HepG2 (cell line): ENCODE results near the gene LOXL3. TPM values are rescaled to one million over a fixed set of nuclear protein-coding genes. Genes with fewer than 3 reads are reported as not detected.

Experiments
- CHCHD3 ChIP-seq: sonication (generic); formaldehyde crosslinking; IDR thresholded peaks from 2 replicates; pipeline ENCODE4 v1.8.0; 2022; ENCODE audit warnings: mild to moderate bottlenecking, missing genetic modification reagents, moderate library complexity
- FOXP4 ChIP-seq: sonication (generic); formaldehyde crosslinking; IDR thresholded peaks from 2 replicates; pipeline ENCODE4 v1.4.0; 2020; ENCODE audit warnings: missing genetic modification reagents
- MTA1 ChIP-seq: sonication (generic); formaldehyde crosslinking; IDR thresholded peaks from 2 replicates; pipeline ENCODE4 v1.4.0; 2020; ENCODE audit warnings: missing genetic modification reagents, mild to moderate bottlenecking, borderline replicate concordance
- NFKBIZ ChIP-seq: IDR thresholded peaks from 2 replicates; pipeline ENCODE4 v1.6.1; 2018; ENCODE audit warnings: missing genetic modification reagents, missing compliant biosample characterization
- RELA ChIP-seq: sonication (generic); formaldehyde crosslinking; IDR thresholded peaks from 2 replicates; pipeline ENCODE4 v1.4.0; 2020; ENCODE audit warnings: missing genetic modification reagents
- SETDB1 ChIP-seq: sonication (generic); formaldehyde crosslinking; IDR thresholded peaks from 2 replicates; pipeline ENCODE4 v1.5.1; 2020; ENCODE audit warnings: missing genetic modification reagents, mild to moderate bottlenecking, borderline replicate concordance
- ZHX2 ChIP-seq, 2 experiments: sonication (generic) in 1 of 2; formaldehyde crosslinking in 1 of 2; IDR thresholded peaks; 2 replicates each; pipeline versions ENCODE4 v1.6.1 to v1.9.0; 2014 to 2022; ENCODE audit warnings: antibody characterized with exemption in 1 of 2, borderline replicate concordance in 1 of 2, inconsistent platforms in 1 of 2, low read depth in 1 of 2, missing genetic modification reagents in 1 of 2
- ZNF138 ChIP-seq: sonication (generic); formaldehyde crosslinking; IDR thresholded peaks from 2 replicates; pipeline ENCODE4 v1.5.0; 2020; ENCODE audit warnings: mild to moderate bottlenecking, low read depth, missing genetic modification reagents
- ZNF234 ChIP-seq: sonication (generic); formaldehyde crosslinking; conservative IDR thresholded peaks from 2 replicates; pipeline ENCODE4 v1.5.1; 2020; ENCODE audit warnings: mild to moderate bottlenecking, missing genetic modification reagents
- ZNF383 ChIP-seq: sonication (generic); formaldehyde crosslinking; IDR thresholded peaks from 2 replicates; pipeline ENCODE4 v1.4.0; 2020; ENCODE audit warnings: missing genetic modification reagents, mild to moderate bottlenecking, borderline replicate concordance
- ZNF644 ChIP-seq: IDR thresholded peaks from 2 replicates; pipeline ENCODE4 v1.6.1; 2016; ENCODE audit warnings: low read depth
- ZNF646 ChIP-seq: sonication (generic); formaldehyde crosslinking; IDR thresholded peaks from 2 replicates; pipeline ENCODE4 v1.9.0; 2021; ENCODE audit warnings: mild to moderate bottlenecking, missing genetic modification reagents
- ZNF713 ChIP-seq: sonication (generic); formaldehyde crosslinking; IDR thresholded peaks from 2 replicates; pipeline ENCODE4 v1.4.0; 2020; ENCODE audit warnings: mild to moderate bottlenecking, missing genetic modification reagents
- polyA plus RNA-seq, 8 experiments: library from polyadenylated mRNA; depleted of rRNA in 3 of 8; stranded (reverse) in 7 of 8; unstranded in 1 of 8; fragments of >200 nt; fragmentation: Illumina TruSeq in 4 of 8; extraction: Trizol in 4 of 8; gene quantifications; 2 replicates each; pipeline versions ENCODE4 v1.2.1 to v1.2.3, GENCODE V29; 2011 to 2016; ENCODE audit warnings: low read depth in 4 of 8, missing spikeins in 1 of 8, mixed read lengths in 1 of 8; ENCODE audit not compliant: insufficient read depth in 1 of 8
- total RNA-seq, 5 experiments: library from RNA; depleted of rRNA; stranded (reverse); fragments of >200 nt; fragmentation: Illumina TruSeq; extraction: Trizol; gene quantifications; 2 replicates each; pipeline ENCODE4 v1.2.3, GENCODE V29; 2016; ENCODE audit warnings: low read depth in 1 of 5

Gene LOXL3
- total and polyA plus RNA-seq, 2 of the 13 experiments (the other 11 are each of a cell fraction or from before 2014, with no cell fraction given): 0.55 to 6.5 TPM

GRCh38 chr2:74502147-74502719 lies 51.5 kb downstream of the LOXL3 start (continued):
- TF ChIP-seq FOXP4: no peak
- peak; percentile 69; the same call in 1 of the 2 replicates for TF ChIP-seq NFKBIZ (CRISPR knock-in tag)
- no peak for TF ChIP-seq ZHX2 (IDR thresholded peaks at IDR 0.05; ENCODE audit: low read depth)
- no peak for TF ChIP-seq ZHX2 (CRISPR knock-in tag; IDR thresholded peaks at IDR 0.05; ENCODE audit: borderline replicate concordance)
- 0 out of 2 replicates have a peak, but pooled peaks have one; percentile 15 for TF ChIP-seq ZNF383 (CRISPR knock-in tag)
- 0 out of 2 replicates have a peak, but pooled peaks have one; percentile 81 for TF ChIP-seq ZNF713 (CRISPR knock-in tag)
- TF ChIP-seq SETDB1: no peak
- peak; percentile 56; the same call in 1 of the 2 replicates for TF ChIP-seq MTA1 (CRISPR knock-in tag)
- TF ChIP-seq CHCHD3 (CRISPR knock-in tag): no peak
- no peak for TF ChIP-seq ZNF234 (CRISPR knock-in tag)
- TF ChIP-seq ZNF646 (CRISPR knock-in tag): no peak
- no peak for TF ChIP-seq RELA (CRISPR knock-in tag)
- TF ChIP-seq ZNF138 (CRISPR knock-in tag): peak; percentile 21; the same call in 1 of the 2 replicates
- no peak for TF ChIP-seq ZNF644 (CRISPR knock-in tag)
